NCI-H1105 (cell line): ENCODE data around the gene NR2E3.

Source experiments
- DNase-seq: peaks from one replicate; lab custom pipeline; 2025; lab: John Stamatoyannopoulos, UW

The NR2E3 gene

GRCh38 chr15:71810256-71811035 is at the start of gene NR2E3:
TSS of gene NR2E3 (plus strand) at chr15:71810554. CDS start at chr15:71810744, 190 bp downstream.
- no peak for DNase-seq

- DNase-seq: no peak
Observed at GRCh38 chr15:71760852-71761251, 49.5 kb upstream of the NR2E3 start.

- no peak for DNase-seq
Observed at GRCh38 chr15:71761649-71762048, 48.7 kb upstream of the NR2E3 start.

GRCh38 chr15:71768184-71768583 is 42.2 kb upstream of the NR2E3 start:
- DNase-seq: no peak

GRCh38 chr15:71773206-71773859 is 37.0 kb upstream of the NR2E3 start:
- no peak for DNase-seq

GRCh38 chr15:71775856-71776255 is 34.5 kb upstream of the NR2E3 start:
- DNase-seq: no peak

GRCh38 chr15:71776304-71776703 is 34.0 kb upstream of the NR2E3 start:
- DNase-seq: no peak

- no peak for DNase-seq
Observed at GRCh38 chr15:71777216-71777943, 33.0 kb upstream of the NR2E3 start.

GRCh38 chr15:71779073-71779797 is 31.1 kb upstream of the NR2E3 start:
- DNase-seq: no peak

- DNase-seq: peak; percentile 43
Observed at GRCh38 chr15:71780115-71780976, 30.0 kb upstream of the NR2E3 start.

GRCh38 chr15:71781179-71781964 is 29.0 kb upstream of the NR2E3 start:
- DNase-seq: no peak

GRCh38 chr15:71781965-71782265 is 28.4 kb upstream of the NR2E3 start:
- DNase-seq: no peak

- DNase-seq: no peak
Observed at GRCh38 chr15:71782422-71783165, 27.8 kb upstream of the NR2E3 start.

- DNase-seq: no peak
Observed at GRCh38 chr15:71784719-71785118, 25.6 kb upstream of the NR2E3 start.

GRCh38 chr15:71785996-71786395 is 24.4 kb upstream of the NR2E3 start:
- DNase-seq: no peak

GRCh38 chr15:71786673-71787072 is 23.7 kb upstream of the NR2E3 start:
- DNase-seq: no peak

GRCh38 chr15:71788646-71789579 is 21.4 kb upstream of the NR2E3 start:
- no peak for DNase-seq

GRCh38 chr15:71789616-71790015 is 20.7 kb upstream of the NR2E3 start:
- DNase-seq: no peak

GRCh38 chr15:71790081-71790480 is 20.3 kb upstream of the NR2E3 start:
- DNase-seq: no peak
